ENCODE results near the gene ZNF263. TPM values are rescaled to one million over a fixed set of nuclear protein-coding genes. Genes with fewer than 3 reads are reported as not detected.
A peak's percentile ranks its signal among the peaks of the same experiment; 100 is the strongest.

Gene ZNF263
- polyA plus RNA-seq, 1 donor (not counting 4 experiments of a cell fraction or from before 2014, with no cell fraction given): 13.9 TPM

DNA sequence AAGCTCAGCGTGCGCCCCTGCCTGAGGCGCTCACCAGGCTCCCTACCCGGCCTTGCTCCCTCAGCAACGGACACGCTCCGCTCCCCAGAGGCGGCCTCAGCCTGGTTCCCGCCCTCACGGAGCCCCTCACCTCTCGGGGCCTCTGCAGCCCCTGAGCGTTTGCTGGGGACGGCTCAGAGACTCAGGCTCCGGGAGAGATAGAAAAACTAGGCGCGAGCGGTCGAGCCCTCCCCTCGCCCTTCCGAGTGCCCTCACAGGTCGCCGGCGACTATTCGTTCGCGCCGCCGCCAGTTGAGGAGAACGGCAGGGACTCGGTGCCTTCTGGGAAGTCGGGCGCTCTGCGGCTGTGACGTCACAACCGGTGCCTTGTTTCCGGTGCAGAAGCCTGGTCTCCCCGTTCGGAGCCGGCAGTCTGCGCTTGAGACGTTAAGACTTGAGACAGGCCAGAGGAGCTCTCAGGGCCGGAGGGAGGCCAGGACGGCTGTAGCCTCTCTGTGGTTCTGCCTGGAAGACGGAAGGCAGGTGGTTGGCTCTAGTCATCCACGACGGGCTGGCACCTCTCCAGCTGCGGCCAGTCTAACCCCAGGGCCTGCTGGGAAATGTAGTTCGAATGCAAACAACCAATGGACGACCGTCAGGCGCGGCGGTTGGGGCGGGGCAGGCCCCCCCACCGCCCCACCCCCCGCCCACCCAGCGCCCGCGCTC lies 48.3 kb upstream of the ZNF263 start, which contains the start of gene ZNF200:
Gene ZNF200, minus strand, starts transcription at position 302 of the 705 bp plus-strand sequence. CDS start 1,403 bp downstream, outside the sequence.
- Histone ChIP-seq H2AFZ (ENCODE audit: control insufficient read depth, low read length) (peak within 1 kb of the TSS; percentile 100), H4K20me1 (ENCODE audit: control insufficient read depth, extremely low read depth, insufficient read depth, low read length) (no peaks in the 10 kb centered on the region), H3K4me2 (ENCODE audit: control insufficient read depth, extremely low read depth, insufficient read depth, low read depth, low read length) (peak within 1 kb of the TSS; percentile 99), H3K4me1 (ENCODE audit: control insufficient read depth, extremely low read depth, insufficient read depth, low read length) (peaks cover 4% of the 10 kb centered on the region), H3K79me2 (ENCODE audit: control insufficient read depth, insufficient read depth, low read length) (peaks cover 15% of the 10 kb centered on the region), H3K36me3 (ENCODE audit: control insufficient read depth in 2 of 2, extremely low read depth in 1 of 2, insufficient read depth in 2 of 2, low read length in 2 of 2) (peaks cover 5 to 8% of the 10 kb centered on the region in 2 experiments), H3K27ac (ENCODE audit: control insufficient read depth, insufficient read depth, low read length) (peak within 1 kb of the TSS; percentile 84), H3K27me3 (ENCODE audit: control insufficient read depth, extremely low read depth, insufficient read depth, low read length) (no peaks in the 10 kb centered on the region), H3K9ac (ENCODE audit: control insufficient read depth, extremely low read depth, insufficient read depth, low read length) (peak within 1 kb of the TSS; percentile 87), H3K4me3 (ENCODE audit: control insufficient read depth in 2 of 3, extremely low read depth in 1 of 3, insufficient read depth in 2 of 3, low read depth in 1 of 3, low read length in 3 of 3) (peak within 1 kb of the TSS; percentile 70 to 95 (median 92)), H3K9me1 (ENCODE audit: control insufficient read depth, extremely low read depth, insufficient read depth, low read length) (no peaks in the 10 kb centered on the region), H3K9me3 (ENCODE audit: control insufficient read depth, low read depth, low read length) (no peaks in the 10 kb centered on the region)
- dilution Hi-C loops (cut with MboI; ENCODE audit: extremely low pct_ligation_motif_present, low sequenced_read_pairs): no loop called here
- FAIRE-seq: peak; percentile 55
- TF ChIP-seq EZH2 (IDR thresholded peaks at IDR 0.05; ENCODE audit: low read length): no peak
- TF ChIP-seq, protein P1, sequence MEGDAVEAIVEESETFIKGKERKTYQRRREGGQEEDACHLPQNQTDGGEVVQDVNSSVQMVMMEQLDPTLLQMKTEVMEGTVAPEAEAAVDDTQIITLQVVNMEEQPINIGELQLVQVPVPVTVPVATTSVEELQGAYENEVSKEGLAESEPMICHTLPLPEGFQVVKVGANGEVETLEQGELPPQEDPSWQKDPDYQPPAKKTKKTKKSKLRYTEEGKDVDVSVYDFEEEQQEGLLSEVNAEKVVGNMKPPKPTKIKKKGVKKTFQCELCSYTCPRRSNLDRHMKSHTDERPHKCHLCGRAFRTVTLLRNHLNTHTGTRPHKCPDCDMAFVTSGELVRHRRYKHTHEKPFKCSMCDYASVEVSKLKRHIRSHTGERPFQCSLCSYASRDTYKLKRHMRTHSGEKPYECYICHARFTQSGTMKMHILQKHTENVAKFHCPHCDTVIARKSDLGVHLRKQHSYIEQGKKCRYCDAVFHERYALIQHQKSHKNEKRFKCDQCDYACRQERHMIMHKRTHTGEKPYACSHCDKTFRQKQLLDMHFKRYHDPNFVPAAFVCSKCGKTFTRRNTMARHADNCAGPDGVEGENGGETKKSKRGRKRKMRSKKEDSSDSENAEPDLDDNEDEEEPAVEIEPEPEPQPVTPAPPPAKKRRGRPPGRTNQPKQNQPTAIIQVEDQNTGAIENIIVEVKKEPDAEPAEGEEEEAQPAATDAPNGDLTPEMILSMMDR (optimal IDR thresholded peaks at IDR 0.05 in 1 of 3, IDR thresholded peaks at IDR 0.05 in 1 of 3, conservative IDR thresholded peaks at IDR 0.05 in 1 of 3; ENCODE audit: extremely low read depth in 1 of 3, insufficient read depth in 2 of 3, low read length in 3 of 3): no peak
- peak; percentile 55 for DNase-seq (ENCODE audit: low read depth, low spot score)

DNA sequence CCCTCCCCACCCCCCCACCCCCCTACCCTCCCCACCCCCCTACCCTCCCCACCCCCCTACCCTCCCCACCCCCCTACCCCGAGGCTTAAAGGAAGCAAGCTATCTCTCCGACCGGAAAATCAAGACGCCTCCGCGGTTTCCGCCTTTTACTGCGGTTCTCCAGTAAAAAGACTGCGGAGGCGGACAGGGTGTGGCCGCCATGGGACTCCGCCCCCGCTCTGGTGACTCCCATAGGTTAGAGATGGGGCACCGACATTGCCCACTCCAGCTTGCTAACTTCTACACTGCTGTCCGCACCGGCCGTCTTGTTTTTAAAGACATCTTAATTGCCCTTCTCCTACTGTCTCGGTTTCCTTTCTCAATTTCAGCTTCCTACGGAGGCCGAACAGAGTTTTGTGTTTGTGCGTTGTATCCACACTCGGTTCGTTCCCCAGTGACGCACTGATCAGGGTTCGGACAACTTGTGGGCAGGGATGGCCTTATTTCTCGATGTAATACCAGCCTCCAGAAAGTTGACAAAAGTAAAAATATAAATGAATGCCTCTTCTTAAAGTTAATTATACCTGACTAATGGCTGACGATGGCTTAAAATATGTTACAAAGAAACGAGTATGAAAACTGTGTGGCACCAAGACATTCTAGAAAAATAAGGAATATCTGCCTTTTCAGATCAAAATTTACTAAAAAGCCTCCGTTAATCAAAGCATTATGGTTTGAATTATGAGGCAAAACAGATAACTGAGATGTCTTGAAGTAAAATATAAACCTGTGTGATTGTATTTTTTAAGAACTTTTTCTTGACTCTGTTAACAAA lies 47.2 kb upstream of the ZNF263 start:
- no peak for DNase-seq (ENCODE audit: low read depth, low spot score)
- TF ChIP-seq, protein P1 (optimal IDR thresholded peaks at IDR 0.05 in 1 of 3, IDR thresholded peaks at IDR 0.05 in 1 of 3, conservative IDR thresholded peaks at IDR 0.05 in 1 of 3; ENCODE audit: extremely low read depth in 1 of 3, insufficient read depth in 2 of 3, low read length in 3 of 3): no peak
- TF ChIP-seq EZH2 (IDR thresholded peaks at IDR 0.05; ENCODE audit: low read length): no peak
- Histone ChIP-seq H3K9me1 (ENCODE audit: control insufficient read depth, extremely low read depth, insufficient read depth, low read length) (no peaks in the 10 kb centered on the region), H3K9me3 (ENCODE audit: control insufficient read depth, low read depth, low read length) (no peaks in the 10 kb centered on the region), H2AFZ (ENCODE audit: control insufficient read depth, low read length) (no peak overlapping the region), H3K79me2 (ENCODE audit: control insufficient read depth, insufficient read depth, low read length) (peaks cover 15% of the 10 kb centered on the region), H3K27ac (ENCODE audit: control insufficient read depth, insufficient read depth, low read length) (no peak overlapping the region), H3K4me2 (ENCODE audit: control insufficient read depth, extremely low read depth, insufficient read depth, low read depth, low read length) (no peak overlapping the region), H3K9ac (ENCODE audit: control insufficient read depth, extremely low read depth, insufficient read depth, low read length) (no peak overlapping the region), H4K20me1 (ENCODE audit: control insufficient read depth, extremely low read depth, insufficient read depth, low read length) (no peaks in the 10 kb centered on the region), H3K4me1 (ENCODE audit: control insufficient read depth, extremely low read depth, insufficient read depth, low read length) (peaks cover 4% of the 10 kb centered on the region), H3K4me3 (ENCODE audit: control insufficient read depth in 2 of 3, extremely low read depth in 1 of 3, insufficient read depth in 2 of 3, low read depth in 1 of 3, low read length in 3 of 3) (no peak overlapping the region), H3K27me3 (ENCODE audit: control insufficient read depth, extremely low read depth, insufficient read depth, low read length) (no peaks in the 10 kb centered on the region), H3K36me3 (ENCODE audit: control insufficient read depth in 2 of 2, extremely low read depth in 1 of 2, insufficient read depth in 2 of 2, low read length in 2 of 2) (peaks cover 4 to 6% of the 10 kb centered on the region in 2 experiments)
- dilution Hi-C loops (cut with MboI; ENCODE audit: extremely low pct_ligation_motif_present, low sequenced_read_pairs): no loop called here
- no peak for FAIRE-seq
